SK-N-SH (cell line): ENCODE measurements around the gene PDE6G. TPM values are rescaled to one million over a fixed set of nuclear protein-coding genes. Genes with fewer than 3 reads are reported as not detected.

Experiments
- CTCF ChIA-PET: fragments of 300-600, 350-600 bp; formaldehyde crosslinking; extraction: SDS; loops from one replicate; lab custom pipeline; 2021; lab: Yijun Ruan, JAX
- POLR2A ChIA-PET: fragments of 350-600 bp; sonication (Branson Sonifier 250); formaldehyde crosslinking; extraction: SDS; loops from one replicate; lab custom pipeline; 2020; ENCODE audit warnings: antibody characterized with exemption, inconsistent platforms; lab: Yijun Ruan, JAX
- DNase-seq: peaks from one replicate; pipeline ENCODE4 v3.0.0; 2012
- H2AFZ ChIP-seq: fragments of 200-600 bp; sonication (generic); 2 replicates; pipeline ENCODE4 v1.8.1; 2016; ENCODE audit warnings: antibody characterized with exemption, mild to moderate bottlenecking, low read depth
- H3F3A ChIP-seq: fragments of 200-600 bp; sonication (generic); replicated peaks from 2 replicates; pipeline ENCODE3; 2016; ENCODE audit warnings: antibody characterized with exemption, mild to moderate bottlenecking; ENCODE audit not compliant: insufficient read depth
- H3K27ac ChIP-seq, 2 experiments: fragments of 200-500 bp in 1 of 2; fragments of 200-600 bp in 1 of 2; sonication (Bioruptor generic) in 1 of 2; sonication (generic), shearing (Covaris generic) in 1 of 2; 2 replicates each; pipeline versions ENCODE4 v1.5.1 to v1.6.1; 2014 to 2016; ENCODE audit warnings: low read depth in 2 of 2, inconsistent platforms in 1 of 2, low read length in 1 of 2, mild to moderate bottlenecking in 1 of 2, mixed read lengths in 1 of 2
- H3K27me3 ChIP-seq: fragments of 200-600 bp; sonication (generic), shearing (Covaris generic); 2 replicates; pipeline ENCODE4 v1.6.1; 2016; ENCODE audit warnings: mixed run types; ENCODE audit not compliant: insufficient read depth
- H3K36me3 ChIP-seq, 2 experiments: fragments of 200-500 bp in 1 of 2; fragments of 200-600 bp in 1 of 2; sonication (Bioruptor generic) in 1 of 2; sonication (generic) in 1 of 2; replicated peaks in 1 of 2; 2 replicates each; pipeline versions ENCODE3 to v1.5.1; 2014 to 2016; ENCODE audit warnings: low read length in 1 of 2, mild to moderate bottlenecking in 1 of 2; ENCODE audit not compliant: insufficient read depth in 2 of 2, control insufficient read depth in 1 of 2
- H3K4me1 ChIP-seq, 2 experiments: fragments of 200-500 bp in 1 of 2; fragments of 200-600 bp in 1 of 2; sonication (Bioruptor generic) in 1 of 2; sonication (generic), shearing (Covaris generic) in 1 of 2; 2 replicates each; pipeline versions ENCODE4 v1.5.1 to v1.6.1; 2014 to 2016; ENCODE audit warnings: low read depth in 1 of 2, low read length in 1 of 2, mixed run types in 1 of 2; ENCODE audit not compliant: insufficient read depth in 2 of 2, control insufficient read depth in 1 of 2
- H3K4me2 ChIP-seq: fragments of 200-600 bp; sonication (generic), shearing (Covaris generic); 2 replicates; pipeline ENCODE4 v1.6.1; 2017; ENCODE audit warnings: mixed run types
- H3K4me3 ChIP-seq, 2 experiments: fragments of 200-500 bp in 1 of 2; fragments of 200-600 bp in 1 of 2; sonication (Bioruptor generic) in 1 of 2; sonication (generic), shearing (Covaris generic) in 1 of 2; 2 replicates each; pipeline versions ENCODE4 v1.5.1 to v1.8.1; 2014 to 2016; ENCODE audit warnings: low read depth in 2 of 2, inconsistent platforms in 1 of 2, low read length in 1 of 2, mild to moderate bottlenecking in 1 of 2, mixed read lengths in 1 of 2, moderate library complexity in 1 of 2
- H3K79me2 ChIP-seq: fragments of 200-600 bp; sonication (generic); 2 replicates; pipeline ENCODE4 v1.8.1; 2017; ENCODE audit warnings: mild to moderate bottlenecking; ENCODE audit not compliant: insufficient read depth
- H3K9ac ChIP-seq: fragments of 200-600 bp; sonication (generic); 2 replicates; pipeline ENCODE4 v1.6.1; 2017; ENCODE audit warnings: mixed run types
- H3K9me2 ChIP-seq: fragments of 200-600 bp; sonication (generic); 2 replicates; pipeline ENCODE4 v1.6.1; 2017; ENCODE audit warnings: mixed run types
- H3K9me3 ChIP-seq: fragments of 200-600 bp; sonication (generic); 2 replicates; pipeline ENCODE4 v1.6.1; 2017; ENCODE audit warnings: mixed run types, mild to moderate bottlenecking, moderate library complexity
- H4K20me1 ChIP-seq: fragments of 200-600 bp; sonication (generic); 2 replicates; pipeline ENCODE4 v1.6.1; 2017; ENCODE audit warnings: mild to moderate bottlenecking, mixed run types; ENCODE audit not compliant: insufficient read depth
- CHD2 ChIP-seq: fragments of 150-350 bp; IDR thresholded peaks from 2 replicates; pipeline ENCODE4 v1.6.1; 2018; ENCODE audit warnings: low read length; ENCODE audit not compliant: partially characterized antibody
- ELF1 ChIP-seq: IDR thresholded peaks from 2 replicates; pipeline ENCODE4 v1.4.0; 2012
- FOXJ3 ChIP-seq: sonication (generic); formaldehyde crosslinking; IDR thresholded peaks from 2 replicates; pipeline ENCODE4 v1.5.1; 2020; ENCODE audit warnings: mild to moderate bottlenecking, missing genetic modification reagents
- GABPA ChIP-seq: IDR thresholded peaks from 2 replicates; pipeline ENCODE4 v1.4.0; 2012; ENCODE audit warnings: low read depth, mild to moderate bottlenecking
- MXI1 ChIP-seq: IDR thresholded peaks from 2 replicates; pipeline ENCODE4 v1.6.1; 2012; ENCODE audit warnings: mild to moderate bottlenecking, low read depth, low read length, improper control_type of control experiment
- NFIC ChIP-seq: IDR thresholded peaks from 2 replicates; pipeline ENCODE4 v1.4.0; 2012; ENCODE audit warnings: borderline replicate concordance
- POLR2AphosphoS5 ChIP-seq: IDR thresholded peaks from 2 replicates; pipeline ENCODE4 v1.6.1; 2012; ENCODE audit warnings: low read depth, low read length
- RCOR1 ChIP-seq: fragments of 150-350 bp; IDR thresholded peaks from 2 replicates; pipeline ENCODE4 v1.6.1; 2017; ENCODE audit warnings: antibody characterized with exemption, low read length
- RFX5 ChIP-seq: IDR thresholded peaks from 2 replicates; pipeline ENCODE4 v1.6.1; 2012; ENCODE audit warnings: mild to moderate bottlenecking, improper control_type of control experiment, low read length
- SMC3 ChIP-seq: IDR thresholded peaks from 2 replicates; pipeline ENCODE4 v1.6.1; 2012; ENCODE audit warnings: low read depth, low read length, improper control_type of control experiment
- TCF12 ChIP-seq: IDR thresholded peaks from 2 replicates; pipeline ENCODE4 v1.4.0; 2012
- YY1 ChIP-seq: IDR thresholded peaks from 2 replicates; pipeline ENCODE4 v1.4.0; 2012; ENCODE audit warnings: low read depth, mild to moderate bottlenecking
- WGBS: methylation state at CpG from one replicate; pipeline ENCODE4 v1.1.6; 2017; ENCODE audit warnings: low lambda C conversion rate; 5-methylcytosine and 5-hydroxymethylcytosine counted together
- polyA plus RNA-seq, 3 experiments: library from polyadenylated mRNA; depleted of rRNA; stranded (reverse); fragments of >200 nt; gene quantifications; 2 replicates each; pipeline ENCODE4 v1.2.3, GENCODE V29; 2012
- TF ChIP-seq, protein P1 (sequence below): IDR thresholded peaks from 2 replicates; pipeline ENCODE4 v1.4.0; 2012; ENCODE audit warnings: low read depth, borderline replicate concordance
- TF ChIP-seq, protein P2 (sequence below): fragments of 150-350 bp; IDR thresholded peaks from 2 replicates; pipeline ENCODE4 v1.6.1; 2017; ENCODE audit warnings: antibody characterized with exemption, low read length, low read depth, borderline replicate concordance
- TF ChIP-seq, protein P3 (sequence below): IDR thresholded peaks from 2 replicates; pipeline ENCODE4 v1.4.0; 2012; ENCODE audit warnings: low read depth
- TF ChIP-seq, protein P4 (sequence below): IDR thresholded peaks from 2 replicates; pipeline ENCODE4 v1.4.0; 2012; ENCODE audit warnings: low read depth, borderline replicate concordance
- TF ChIP-seq, protein P5 (sequence below): fragments of 200-600 bp; sonication (generic); IDR thresholded peaks from 2 replicates; pipeline ENCODE4 v1.6.1; 2017; ENCODE audit warnings: antibody characterized with exemption, mild to moderate bottlenecking, moderate library complexity
- TF ChIP-seq, protein P6 (sequence below): IDR thresholded peaks from 2 replicates; pipeline ENCODE4; 2012
- TF ChIP-seq, protein P7 (sequence below): fragments of 150-350 bp; IDR thresholded peaks from 2 replicates; pipeline ENCODE4 v1.6.1; 2016; ENCODE audit warnings: mild to moderate bottlenecking, low read depth, low read length

PDE6G gene
- polyA plus RNA-seq, 1 of the 3 experiments (the other 2 are of a cell fraction): 5.0 TPM

DNA sequence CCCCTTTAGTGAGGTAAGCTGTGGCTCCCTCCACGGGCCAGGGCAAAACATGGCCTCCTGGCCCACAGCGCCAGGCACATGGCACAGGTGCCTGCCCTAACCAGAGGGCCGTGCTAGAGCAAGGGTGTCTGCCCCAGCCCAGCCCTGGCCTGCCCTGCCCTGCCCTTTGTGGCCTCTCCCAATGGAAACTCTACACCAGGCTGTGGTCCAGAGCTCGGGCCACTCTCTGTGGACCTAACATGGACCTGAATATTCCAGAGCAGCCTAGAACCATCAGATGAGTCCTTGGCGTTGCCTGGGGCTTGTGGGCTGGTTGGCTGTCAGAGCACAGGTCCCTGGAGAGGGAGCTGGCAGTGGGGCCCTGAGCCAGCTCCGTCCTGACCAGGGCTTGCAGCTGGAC, 38.9 kb upstream of the PDE6G start:
- H3K4me2 ChIP-seq: no peak overlapping the region
- peaks cover 94% of the 10 kb centered on the region for H3K79me2 ChIP-seq
- no peak overlapping the region for H2AFZ ChIP-seq
- POLR2A ChIA-PET: interaction anchor here (0.7 to 1.3 kb wide), 2 partner anchors 12 kb away, joined by 3 to 5 read pairs; partner anchors contain the start of genes ARL16 and HGS
- WGBS: 90% methylated on average over 2 of the region's 6 CpGs
- H3K9me2 ChIP-seq: no peaks in the 10 kb centered on the region
- peaks cover 49 to 84% of the 10 kb centered on the region in 2 experiments for H3K36me3 ChIP-seq
- H3K27me3 ChIP-seq: no peaks in the 10 kb centered on the region
- no peak overlapping the region for H3K4me3 ChIP-seq
- no peak overlapping the region for H3K27ac ChIP-seq
- no peaks in the 10 kb centered on the region for H3K9me3 ChIP-seq
- no peak for DNase-seq
- H3F3A ChIP-seq: peaks cover 31% of the 10 kb centered on the region
- H3K9ac ChIP-seq: no peak overlapping the region
- CTCF ChIA-PET: interaction anchor here (0.6 to 1.8 kb wide), 4 partner anchors 17 to 24 kb away, joined by 3 to 9 read pairs (median 3); no protein-coding TSS in a partner anchor
- TF ChIP-seq MXI1: no peak
- no peak for TF ChIP-seq POLR2AphosphoS5
- no peak for TF ChIP-seq RFX5
- no peak for TF ChIP-seq NFIC
- TF ChIP-seq TCF12: no peak
- TF ChIP-seq FOXJ3: no peak
- no peak for TF ChIP-seq SMC3
- no peak for TF ChIP-seq CHD2
- TF ChIP-seq, protein P1, sequence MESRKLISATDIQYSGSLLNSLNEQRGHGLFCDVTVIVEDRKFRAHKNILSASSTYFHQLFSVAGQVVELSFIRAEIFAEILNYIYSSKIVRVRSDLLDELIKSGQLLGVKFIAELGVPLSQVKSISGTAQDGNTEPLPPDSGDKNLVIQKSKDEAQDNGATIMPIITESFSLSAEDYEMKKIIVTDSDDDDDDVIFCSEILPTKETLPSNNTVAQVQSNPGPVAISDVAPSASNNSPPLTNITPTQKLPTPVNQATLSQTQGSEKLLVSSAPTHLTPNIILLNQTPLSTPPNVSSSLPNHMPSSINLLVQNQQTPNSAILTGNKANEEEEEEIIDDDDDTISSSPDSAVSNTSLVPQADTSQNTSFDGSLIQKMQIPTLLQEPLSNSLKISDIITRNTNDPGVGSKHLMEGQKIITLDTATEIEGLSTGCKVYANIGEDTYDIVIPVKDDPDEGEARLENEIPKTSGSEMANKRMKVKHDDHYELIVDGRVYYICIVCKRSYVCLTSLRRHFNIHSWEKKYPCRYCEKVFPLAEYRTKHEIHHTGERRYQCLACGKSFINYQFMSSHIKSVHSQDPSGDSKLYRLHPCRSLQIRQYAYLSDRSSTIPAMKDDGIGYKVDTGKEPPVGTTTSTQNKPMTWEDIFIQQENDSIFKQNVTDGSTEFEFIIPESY: no peak
- TF ChIP-seq, protein P2, sequence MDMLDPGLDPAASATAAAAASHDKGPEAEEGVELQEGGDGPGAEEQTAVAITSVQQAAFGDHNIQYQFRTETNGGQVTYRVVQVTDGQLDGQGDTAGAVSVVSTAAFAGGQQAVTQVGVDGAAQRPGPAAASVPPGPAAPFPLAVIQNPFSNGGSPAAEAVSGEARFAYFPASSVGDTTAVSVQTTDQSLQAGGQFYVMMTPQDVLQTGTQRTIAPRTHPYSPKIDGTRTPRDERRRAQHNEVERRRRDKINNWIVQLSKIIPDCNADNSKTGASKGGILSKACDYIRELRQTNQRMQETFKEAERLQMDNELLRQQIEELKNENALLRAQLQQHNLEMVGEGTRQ: no peak
- TF ChIP-seq, protein P3, sequence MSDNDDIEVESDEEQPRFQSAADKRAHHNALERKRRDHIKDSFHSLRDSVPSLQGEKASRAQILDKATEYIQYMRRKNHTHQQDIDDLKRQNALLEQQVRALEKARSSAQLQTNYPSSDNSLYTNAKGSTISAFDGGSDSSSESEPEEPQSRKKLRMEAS: no peak
- TF ChIP-seq, protein P4, sequence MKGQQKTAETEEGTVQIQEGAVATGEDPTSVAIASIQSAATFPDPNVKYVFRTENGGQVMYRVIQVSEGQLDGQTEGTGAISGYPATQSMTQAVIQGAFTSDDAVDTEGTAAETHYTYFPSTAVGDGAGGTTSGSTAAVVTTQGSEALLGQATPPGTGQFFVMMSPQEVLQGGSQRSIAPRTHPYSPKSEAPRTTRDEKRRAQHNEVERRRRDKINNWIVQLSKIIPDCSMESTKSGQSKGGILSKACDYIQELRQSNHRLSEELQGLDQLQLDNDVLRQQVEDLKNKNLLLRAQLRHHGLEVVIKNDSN: no peak
- TF ChIP-seq RCOR1: no peak
- TF ChIP-seq, protein P5, sequence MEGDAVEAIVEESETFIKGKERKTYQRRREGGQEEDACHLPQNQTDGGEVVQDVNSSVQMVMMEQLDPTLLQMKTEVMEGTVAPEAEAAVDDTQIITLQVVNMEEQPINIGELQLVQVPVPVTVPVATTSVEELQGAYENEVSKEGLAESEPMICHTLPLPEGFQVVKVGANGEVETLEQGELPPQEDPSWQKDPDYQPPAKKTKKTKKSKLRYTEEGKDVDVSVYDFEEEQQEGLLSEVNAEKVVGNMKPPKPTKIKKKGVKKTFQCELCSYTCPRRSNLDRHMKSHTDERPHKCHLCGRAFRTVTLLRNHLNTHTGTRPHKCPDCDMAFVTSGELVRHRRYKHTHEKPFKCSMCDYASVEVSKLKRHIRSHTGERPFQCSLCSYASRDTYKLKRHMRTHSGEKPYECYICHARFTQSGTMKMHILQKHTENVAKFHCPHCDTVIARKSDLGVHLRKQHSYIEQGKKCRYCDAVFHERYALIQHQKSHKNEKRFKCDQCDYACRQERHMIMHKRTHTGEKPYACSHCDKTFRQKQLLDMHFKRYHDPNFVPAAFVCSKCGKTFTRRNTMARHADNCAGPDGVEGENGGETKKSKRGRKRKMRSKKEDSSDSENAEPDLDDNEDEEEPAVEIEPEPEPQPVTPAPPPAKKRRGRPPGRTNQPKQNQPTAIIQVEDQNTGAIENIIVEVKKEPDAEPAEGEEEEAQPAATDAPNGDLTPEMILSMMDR: no peak
- TF ChIP-seq YY1: no peak
- TF ChIP-seq, protein P6, sequence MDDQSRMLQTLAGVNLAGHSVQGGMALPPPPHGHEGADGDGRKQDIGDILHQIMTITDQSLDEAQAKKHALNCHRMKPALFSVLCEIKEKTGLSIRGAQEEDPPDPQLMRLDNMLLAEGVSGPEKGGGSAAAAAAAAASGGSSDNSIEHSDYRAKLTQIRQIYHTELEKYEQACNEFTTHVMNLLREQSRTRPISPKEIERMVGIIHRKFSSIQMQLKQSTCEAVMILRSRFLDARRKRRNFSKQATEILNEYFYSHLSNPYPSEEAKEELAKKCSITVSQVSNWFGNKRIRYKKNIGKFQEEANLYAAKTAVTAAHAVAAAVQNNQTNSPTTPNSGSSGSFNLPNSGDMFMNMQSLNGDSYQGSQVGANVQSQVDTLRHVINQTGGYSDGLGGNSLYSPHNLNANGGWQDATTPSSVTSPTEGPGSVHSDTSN: no peak
- no peak for TF ChIP-seq GABPA
- TF ChIP-seq, protein P7, sequence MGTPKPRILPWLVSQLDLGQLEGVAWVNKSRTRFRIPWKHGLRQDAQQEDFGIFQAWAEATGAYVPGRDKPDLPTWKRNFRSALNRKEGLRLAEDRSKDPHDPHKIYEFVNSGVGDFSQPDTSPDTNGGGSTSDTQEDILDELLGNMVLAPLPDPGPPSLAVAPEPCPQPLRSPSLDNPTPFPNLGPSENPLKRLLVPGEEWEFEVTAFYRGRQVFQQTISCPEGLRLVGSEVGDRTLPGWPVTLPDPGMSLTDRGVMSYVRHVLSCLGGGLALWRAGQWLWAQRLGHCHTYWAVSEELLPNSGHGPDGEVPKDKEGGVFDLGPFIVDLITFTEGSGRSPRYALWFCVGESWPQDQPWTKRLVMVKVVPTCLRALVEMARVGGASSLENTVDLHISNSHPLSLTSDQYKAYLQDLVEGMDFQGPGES: no peak
- TF ChIP-seq ELF1: no peak
- H3K4me1 ChIP-seq: no peaks in the 10 kb centered on the region
- H4K20me1 ChIP-seq: peaks cover 52% of the 10 kb centered on the region
